ENCODE measurements around the gene RIMBP2.

The RIMBP2 gene

GRCh38 chr12:130680451-130680990, 35.6 kb downstream of the RIMBP2 start:
- no peak for DNase-seq (ENCODE audit: low spot score)

- no peak for DNase-seq (ENCODE audit: low spot score)
Observed at GRCh38 chr12:130677957-130678558, 38.0 kb downstream of the RIMBP2 start.

DNA sequence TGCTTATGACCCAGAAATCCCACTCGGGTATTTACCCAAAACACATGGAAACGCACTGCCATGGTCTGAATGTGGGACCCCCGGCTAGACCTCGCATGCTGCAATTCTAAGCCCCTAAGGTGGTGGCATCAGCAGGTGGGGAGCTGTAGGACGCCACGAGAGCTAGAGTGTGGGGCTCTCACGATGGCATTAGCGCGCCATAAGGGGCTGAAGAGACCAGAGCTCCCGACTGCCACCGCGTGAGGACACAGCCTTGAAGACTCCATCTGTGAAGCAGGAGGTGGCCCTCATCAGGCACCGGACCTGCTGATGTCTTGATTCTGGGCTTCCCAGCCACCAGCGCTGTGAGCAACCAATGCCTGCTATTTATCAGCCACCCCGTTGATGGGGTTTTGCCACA, 40.3 kb downstream of the RIMBP2 start:
- no peak for DNase-seq (ENCODE audit: low spot score)

- DNase-seq (ENCODE audit: low spot score), result no peak
Observed at GRCh38 chr12:130675121-130675520, 41.0 kb downstream of the RIMBP2 start.

DNA sequence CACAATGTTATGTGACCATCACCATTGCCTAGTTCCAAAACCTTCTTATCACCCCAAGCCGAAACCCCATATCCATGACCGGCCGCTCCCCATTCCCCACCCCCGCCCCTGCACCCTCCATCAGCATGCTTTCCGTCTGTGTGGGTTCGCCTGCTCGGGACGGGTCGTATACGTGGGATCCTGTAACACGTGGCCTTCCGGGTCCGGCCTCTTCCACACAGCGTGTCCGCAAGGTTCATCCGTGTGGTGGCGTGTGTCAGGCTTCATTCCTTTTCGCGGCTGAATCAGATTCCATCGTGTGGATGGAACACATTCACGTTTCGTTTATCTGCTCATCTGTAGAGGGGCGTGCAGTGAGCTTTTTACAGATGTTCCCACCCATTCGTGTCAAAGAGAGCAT, 41.4 kb downstream of the RIMBP2 start:
- no peak for DNase-seq (ENCODE audit: low spot score)

DNA sequence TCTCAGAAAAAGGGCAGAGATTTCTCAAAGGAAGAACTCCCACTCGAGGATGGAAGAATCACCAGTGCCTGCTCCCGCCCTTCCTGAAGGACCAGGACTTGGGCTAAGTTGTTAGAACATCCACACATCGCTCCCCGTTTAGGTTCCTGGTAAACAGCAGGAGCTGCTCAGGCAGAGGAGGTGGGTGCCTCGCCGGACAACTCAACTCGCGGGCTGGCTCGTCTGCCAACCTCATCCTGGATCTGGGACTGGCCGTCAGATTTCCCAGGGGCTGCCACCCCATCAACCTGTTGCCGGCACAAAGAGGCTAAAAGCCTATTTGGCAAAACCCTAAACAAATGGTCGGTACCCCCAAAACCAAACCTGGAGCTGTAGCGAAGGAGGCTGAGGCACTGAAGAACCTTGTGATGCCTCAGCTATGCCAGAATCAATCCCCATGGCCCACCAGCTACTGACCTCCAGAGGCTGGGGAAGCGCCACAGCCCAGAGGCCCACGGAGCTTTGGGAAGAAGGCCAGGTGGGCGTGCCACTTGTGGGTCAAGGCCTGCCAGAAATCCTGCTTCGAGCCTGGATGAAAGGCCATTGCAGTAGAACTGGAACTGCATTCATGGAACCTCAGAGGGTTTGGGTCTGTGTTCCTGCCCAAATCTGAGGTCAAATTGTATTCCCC, 42.9 kb downstream of the RIMBP2 start:
- DNase-seq (ENCODE audit: low spot score), result no peak

GRCh38 chr12:130672089-130672820, 43.8 kb downstream of the RIMBP2 start:
- no peak for DNase-seq (ENCODE audit: low spot score)

DNA sequence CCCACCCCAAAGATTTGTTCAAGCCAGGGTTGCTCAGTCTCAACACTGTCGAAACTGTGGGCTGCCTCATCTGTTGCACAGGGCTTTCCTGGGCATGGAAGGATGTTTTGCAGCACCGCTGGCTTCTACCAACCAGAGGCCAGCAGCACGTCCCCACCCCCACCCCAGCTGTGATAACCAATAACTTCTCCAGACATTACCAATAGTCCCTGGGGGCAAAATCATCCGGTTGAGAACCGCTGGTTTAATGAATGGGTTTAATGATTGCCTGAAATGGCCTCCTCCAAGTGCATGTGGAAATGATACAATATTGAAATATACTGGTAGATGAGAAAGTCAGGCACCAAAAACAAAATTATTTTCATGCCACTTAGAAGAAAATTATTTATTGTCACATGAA, 44.5 kb downstream of the RIMBP2 start:
- DNase-seq (ENCODE audit: low spot score), result no peak

DNA sequence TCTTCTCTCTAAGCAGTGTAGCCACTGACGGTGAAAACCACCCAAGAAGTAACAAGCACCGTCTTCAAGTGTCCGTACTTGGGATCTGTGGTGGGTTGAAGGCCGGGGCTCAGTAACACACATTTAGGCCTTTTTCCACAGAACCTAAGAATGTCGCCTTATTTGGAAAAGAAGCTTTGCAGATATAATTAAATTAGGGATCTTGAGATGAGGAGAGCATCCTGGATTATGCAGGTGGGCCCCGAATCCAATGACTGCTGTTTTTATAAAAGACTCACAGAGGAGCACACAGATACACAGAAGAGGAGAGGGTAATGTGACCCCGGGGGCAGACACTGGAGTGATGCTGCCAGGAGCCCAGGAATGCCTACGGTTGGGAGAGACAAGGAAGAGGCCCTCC, 46.3 kb downstream of the RIMBP2 start:
- DNase-seq (ENCODE audit: low spot score), result no peak

DNA sequence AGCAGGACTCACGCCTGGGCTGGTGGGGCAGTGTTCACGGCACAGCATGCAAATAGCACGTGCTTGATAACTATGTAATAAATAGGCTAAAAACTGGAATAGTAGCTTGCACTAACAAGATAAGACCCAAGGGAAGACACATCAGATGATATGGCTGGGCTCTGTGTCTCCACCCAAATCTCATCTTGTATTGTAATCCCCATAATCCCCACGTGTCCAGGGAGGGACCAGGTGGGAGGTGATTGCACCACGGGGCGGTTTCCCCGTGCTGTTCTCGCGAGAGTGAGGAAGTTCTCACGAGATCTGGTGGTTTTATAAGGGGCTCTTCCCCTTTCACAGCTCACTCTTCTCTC, 46.9 kb downstream of the RIMBP2 start:
- no peak for DNase-seq (ENCODE audit: low spot score)

DNA sequence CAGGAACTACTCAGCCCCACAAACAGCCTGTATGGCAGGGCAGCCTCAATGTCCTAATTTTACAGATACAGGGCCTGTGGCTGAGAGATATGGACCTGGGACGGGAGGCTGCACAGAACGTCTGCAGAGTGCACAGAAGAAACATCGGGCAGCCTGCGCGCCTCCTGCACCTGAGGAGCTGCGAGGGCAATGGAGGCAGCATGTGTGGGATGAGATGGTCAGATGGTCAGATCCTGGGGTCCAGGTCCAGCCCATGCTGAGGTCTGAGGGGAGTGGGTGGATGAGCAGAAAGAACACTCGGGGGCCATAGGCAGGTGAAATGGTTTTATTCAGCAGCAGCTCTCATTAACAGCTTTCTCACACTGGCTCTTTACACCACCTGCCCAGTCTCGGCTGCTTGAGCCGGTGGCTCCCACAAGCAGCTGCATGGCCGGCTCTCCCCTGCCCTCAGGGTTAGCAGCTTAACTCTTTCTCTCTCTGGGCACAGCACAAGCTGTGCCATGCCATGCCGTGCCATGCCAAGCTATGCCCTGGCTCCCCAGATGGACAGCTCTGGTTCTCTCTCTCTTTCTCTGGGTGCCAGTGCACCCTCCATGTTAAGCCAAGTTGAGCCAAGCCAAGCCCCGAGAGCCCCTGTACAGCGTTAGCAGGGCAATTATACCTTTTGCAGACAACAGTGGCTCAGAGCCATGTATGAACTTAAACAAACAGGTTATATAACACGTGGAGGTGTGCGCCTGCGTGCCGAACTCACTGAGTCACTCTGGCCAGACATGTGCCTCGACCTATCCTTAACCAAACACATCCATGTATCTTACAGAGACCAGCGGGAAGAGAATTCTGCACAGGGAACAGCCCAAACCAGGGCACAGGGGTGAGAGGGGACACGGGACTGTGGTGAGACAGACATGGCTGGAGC, 47.6 kb downstream of the RIMBP2 start:
- DNase-seq (ENCODE audit: low spot score), result no peak

GRCh38 chr12:130667421-130667960, 48.6 kb downstream of the RIMBP2 start:
- no peak for DNase-seq (ENCODE audit: low spot score)

DNA sequence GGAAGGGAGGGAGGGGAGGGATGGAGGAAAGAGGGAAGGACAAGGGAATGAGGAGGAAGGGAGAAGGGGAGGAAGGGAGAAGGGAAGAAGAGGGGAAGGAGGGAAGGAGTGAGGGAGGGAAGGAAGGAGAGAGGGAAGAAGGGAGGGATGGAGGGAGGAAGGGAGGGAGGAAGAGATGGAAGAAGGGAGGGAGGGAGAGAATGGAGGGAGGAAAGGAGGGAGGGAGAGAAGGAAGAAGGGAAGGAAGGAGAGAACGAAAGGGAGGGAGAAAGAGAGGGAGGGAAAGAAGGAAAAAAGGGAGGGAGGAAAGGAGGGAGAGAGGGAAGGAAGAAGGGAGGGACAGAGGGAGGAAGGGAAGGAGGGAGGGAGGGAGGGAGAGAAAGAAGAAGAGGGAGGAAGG, 49.5 kb downstream of the RIMBP2 start:
- no peak for DNase-seq (ENCODE audit: low spot score)

- no peak for DNase-seq (ENCODE audit: low spot score)
Observed at GRCh38 chr12:130665753-130666152, 50.3 kb downstream of the RIMBP2 start.

GRCh38 chr12:130664772-130665171, 51.3 kb downstream of the RIMBP2 start:
- no peak for DNase-seq (ENCODE audit: low spot score)

DNA sequence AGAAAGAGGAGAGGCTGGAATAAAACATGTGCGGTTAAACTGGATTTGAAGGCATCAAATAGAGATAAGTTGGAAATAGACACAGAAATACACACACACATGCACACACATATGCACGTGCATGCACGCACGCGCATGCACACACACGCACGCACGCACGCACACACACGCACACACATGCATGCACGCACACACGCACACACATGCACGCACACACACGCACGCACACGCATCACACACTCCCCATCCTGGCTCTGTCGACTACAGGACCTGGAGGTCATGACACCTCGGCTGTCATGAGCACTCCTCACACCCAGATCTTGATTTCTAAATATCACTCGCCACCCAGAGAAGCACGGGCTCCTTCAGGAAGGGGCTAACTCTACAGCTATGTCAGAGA, 51.8 kb downstream of the RIMBP2 start:
- DNase-seq (ENCODE audit: low spot score), result no peak

- DNase-seq (ENCODE audit: low spot score), result no peak
Observed at GRCh38 chr12:130663514-130663913, 52.6 kb downstream of the RIMBP2 start.

DNA sequence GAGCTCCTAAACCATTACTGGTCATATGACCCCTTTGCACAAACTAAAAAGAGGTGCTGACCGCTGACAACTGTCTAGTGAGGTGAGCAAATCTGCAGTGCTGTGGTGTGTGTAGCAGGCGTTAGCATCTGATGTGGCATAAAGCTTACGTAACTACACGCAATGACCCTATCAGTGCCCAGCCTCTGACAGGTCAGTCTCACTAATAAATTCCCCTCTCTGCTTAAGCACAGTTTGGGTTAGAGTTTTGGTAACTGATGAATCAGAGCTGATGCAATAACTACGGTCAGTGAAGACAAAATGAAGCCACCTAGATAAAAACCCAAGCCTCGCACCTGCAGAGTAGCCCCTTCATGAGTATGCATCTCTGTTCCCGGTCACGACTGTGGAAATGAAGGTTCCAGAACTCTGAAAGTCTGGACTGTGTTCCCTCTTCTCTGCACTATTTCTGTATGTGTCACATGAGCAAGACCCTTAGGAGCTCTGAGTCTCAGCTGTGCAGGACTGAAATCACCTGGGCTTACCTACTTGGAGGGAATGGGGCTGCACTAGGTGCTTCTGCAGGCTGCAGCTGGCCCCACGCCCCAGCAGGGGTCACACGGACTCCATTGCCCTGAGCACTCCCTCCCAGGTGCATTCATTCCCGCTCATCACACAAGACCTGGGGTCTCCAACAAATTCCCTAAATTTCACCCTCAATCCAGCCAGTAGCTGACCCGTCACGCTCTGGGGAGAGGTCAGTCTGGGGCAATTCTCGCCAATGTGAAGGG, 54.4 kb downstream of the RIMBP2 start:
- DNase-seq (ENCODE audit: low spot score), result no peak

DNA sequence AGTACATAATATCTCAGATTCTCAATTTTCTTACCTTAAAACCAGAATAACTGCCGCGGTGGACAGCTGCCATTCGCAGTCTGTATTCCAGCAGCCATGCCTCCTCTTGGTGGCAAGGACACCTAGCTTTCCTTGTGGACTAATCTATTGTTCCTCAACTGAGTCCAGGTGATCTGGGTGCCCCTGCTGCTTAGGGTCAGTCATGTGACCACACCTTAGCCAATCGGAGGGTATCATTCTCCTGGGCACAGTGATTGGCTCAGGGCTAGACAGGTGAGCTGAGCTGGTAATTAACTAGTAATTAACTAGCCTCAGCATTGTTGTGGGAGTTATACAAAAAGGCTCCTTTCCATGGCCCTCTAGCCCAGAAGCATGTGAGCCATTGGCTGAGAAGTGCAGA, 55.0 kb downstream of the RIMBP2 start:
- no peak for DNase-seq (ENCODE audit: low spot score)

DNA sequence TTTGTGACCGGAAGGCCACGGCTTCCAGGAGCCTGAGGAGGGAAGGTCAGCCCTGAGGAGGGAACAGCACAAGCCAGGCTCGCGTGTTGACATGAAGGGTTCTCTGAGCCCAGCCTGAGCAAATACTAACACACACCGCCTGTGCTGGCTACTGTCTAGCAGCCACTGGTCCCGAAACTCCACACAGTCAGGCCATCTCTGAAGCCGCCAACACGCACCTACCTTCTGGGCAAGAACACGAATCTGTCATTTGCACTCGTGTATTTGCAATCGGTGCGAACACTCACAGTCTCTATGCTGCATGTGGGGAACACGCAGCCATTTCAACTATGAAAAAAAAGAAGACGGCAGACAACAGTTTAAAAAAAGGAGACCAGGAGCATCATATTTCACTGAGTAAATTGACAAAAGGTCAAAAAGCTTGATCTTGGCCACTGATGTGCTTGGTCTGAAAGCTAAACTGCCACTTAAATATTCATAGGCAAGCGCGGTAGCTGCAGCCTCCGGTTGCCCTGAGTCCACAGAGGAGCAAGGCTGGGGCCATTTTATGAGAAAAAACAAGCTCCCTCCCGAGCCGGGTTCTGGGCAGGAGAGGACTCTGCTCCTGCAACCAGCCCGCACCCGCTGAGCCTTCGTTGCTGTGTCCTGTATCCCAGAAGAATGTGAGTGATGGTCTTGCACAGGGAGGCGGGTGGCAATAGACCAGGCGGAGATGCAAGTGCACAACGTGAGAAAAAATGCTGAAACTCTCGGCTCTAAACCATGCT, 57.8 kb downstream of the RIMBP2 start:
- DNase-seq (ENCODE audit: low spot score), result no peak

Measured in hepatic stellate cell (primary cell).